SU-DHL-6 (cell line): ENCODE results near the gene OTOS.

Experiments
- H2AFZ ChIP-seq: fragments of 200-600 bp; sonication (generic); 2 replicates; pipeline ENCODE4 v1.6.1; 2014; ENCODE audit warnings: low read depth, mild to moderate bottlenecking, moderate library complexity, mixed read lengths, antibody characterized with exemption, low read length; ENCODE audit not compliant: severe bottlenecking
- H3F3A ChIP-seq: fragments of 200-600 bp; shearing (Covaris generic); 2 replicates; pipeline ENCODE4 v1.6.0; 2016; ENCODE audit warnings: antibody characterized with exemption, mild to moderate bottlenecking; ENCODE audit not compliant: insufficient read depth
- H3K27ac ChIP-seq: fragments of 200-600 bp; sonication (generic); 2 replicates; pipeline ENCODE4 v1.5.1; 2016; ENCODE audit warnings: low read depth, mild to moderate bottlenecking, low read length, moderate library complexity, mixed read lengths
- H3K27me3 ChIP-seq: fragments of 200-600 bp; sonication (generic), shearing (Covaris generic); 2 replicates; pipeline ENCODE4 v1.6.0; 2014; ENCODE audit warnings: mild to moderate bottlenecking, low read length
- H3K36me3 ChIP-seq: fragments of 200-600 bp; sonication (generic); 2 replicates; pipeline ENCODE4 v1.6.1; 2014; ENCODE audit warnings: mild to moderate bottlenecking, low read length, mixed read lengths
- H3K4me2 ChIP-seq: fragments of 300-600, 200-600 bp; shearing (Covaris generic), sonication (generic); 2 replicates; pipeline ENCODE4 v1.6.0; 2014; ENCODE audit warnings: low read length, low read depth, mild to moderate bottlenecking; ENCODE audit not compliant: poor library complexity, severe bottlenecking
- H3K4me3 ChIP-seq: fragments of 200-600 bp; sonication (generic); 2 replicates; pipeline ENCODE4 v1.5.1; 2014; ENCODE audit warnings: antibody characterized with exemption, low read length, mild to moderate bottlenecking, mixed read lengths; ENCODE audit not compliant: insufficient read depth, poor library complexity, severe bottlenecking
- H3K79me2 ChIP-seq: fragments of 200-600 bp; sonication (generic); 2 replicates; pipeline ENCODE4 v1.6.1; 2014; ENCODE audit warnings: mild to moderate bottlenecking, low read length, moderate library complexity; ENCODE audit not compliant: insufficient read depth
- H3K9ac ChIP-seq: fragments of 200-600 bp; sonication (generic); 2 replicates; pipeline ENCODE4 v1.7.0; 2014; ENCODE audit warnings: mild to moderate bottlenecking, low read length
- H3K9me2 ChIP-seq: fragments of 200-600 bp; sonication (generic); replicated peaks from 2 replicates; pipeline ENCODE4 v1.6.1; 2014; ENCODE audit warnings: low read length; ENCODE audit not compliant: insufficient read depth
- H3K9me3 ChIP-seq: fragments of 200-600 bp; sonication (generic); 2 replicates; pipeline ENCODE4 v1.6.1; 2014; ENCODE audit warnings: low read length, mixed read lengths; ENCODE audit not compliant: insufficient read depth
- H4K20me1 ChIP-seq: fragments of 200-600 bp; sonication (generic); 2 replicates; pipeline ENCODE4 v1.6.1; 2014; ENCODE audit warnings: low read depth, mild to moderate bottlenecking, antibody characterized with exemption, low read length, moderate library complexity, mixed read lengths
- CTCF ChIP-seq: fragments of 200-600 bp; sonication (generic); IDR thresholded peaks from one replicate; pipeline ENCODE4 v1.5.1; 2017; ENCODE audit warnings: antibody characterized with exemption, mild to moderate bottlenecking, low read length, moderate library complexity; ENCODE audit not compliant: insufficient read depth, poor library complexity, severe bottlenecking
- EZH2phosphoT487 ChIP-seq: fragments of 200-600 bp; sonication (generic), shearing (Covaris generic); conservative IDR thresholded peaks from 2 replicates; pipeline ENCODE4 v1.6.1; 2018; ENCODE audit warnings: mild to moderate bottlenecking, antibody characterized with exemption, low read length, moderate library complexity, mixed read lengths

The OTOS gene

GRCh38 chr2:240123821-240124650 lies 16.4 kb downstream of the OTOS start:
- no peaks in the 10 kb centered on the region for H4K20me1 ChIP-seq
- H3K4me3 ChIP-seq: no peak overlapping the region
- no peaks in the 10 kb centered on the region for H3K36me3 ChIP-seq
- H2AFZ ChIP-seq: no peak overlapping the region
- no peak overlapping the region for H3K9ac ChIP-seq
- TF ChIP-seq EZH2phosphoT487 (no peak), CTCF (no peak)
- H3F3A ChIP-seq: no peaks in the 10 kb centered on the region
- H3K79me2 ChIP-seq: no peaks in the 10 kb centered on the region
- no peak overlapping the region for H3K27ac ChIP-seq
- no peaks in the 10 kb centered on the region for H3K9me2 ChIP-seq
- H3K9me3 ChIP-seq: no peaks in the 10 kb centered on the region
- H3K27me3 ChIP-seq: no peaks in the 10 kb centered on the region
- H3K4me2 ChIP-seq: no peak overlapping the region

GRCh38 chr2:240121675-240122074 lies 18.8 kb downstream of the OTOS start:
- Histone ChIP-seq H3K4me3 (no peak overlapping the region), H3K9me3 (no peaks in the 10 kb centered on the region), H4K20me1 (no peaks in the 10 kb centered on the region), H3K9ac (no peak overlapping the region), H3K27ac (no peak overlapping the region), H3K27me3 (no peaks in the 10 kb centered on the region), H3K9me2 (no peaks in the 10 kb centered on the region), H2AFZ (no peak overlapping the region), H3F3A (no peaks in the 10 kb centered on the region), H3K36me3 (no peaks in the 10 kb centered on the region), H3K4me2 (no peak overlapping the region), H3K79me2 (no peaks in the 10 kb centered on the region)
- no peak for TF ChIP-seq CTCF
- no peak for TF ChIP-seq EZH2phosphoT487

- H3K79me2 ChIP-seq: no peaks in the 10 kb centered on the region
- H3K9me3 ChIP-seq: no peaks in the 10 kb centered on the region
- H3K27ac ChIP-seq: no peak overlapping the region
- H3F3A ChIP-seq: no peaks in the 10 kb centered on the region
- TF ChIP-seq EZH2phosphoT487 (no peak), CTCF (no peak)
- H3K4me2 ChIP-seq: no peak overlapping the region
- no peak overlapping the region for H3K9ac ChIP-seq
- H3K4me3 ChIP-seq: no peak overlapping the region
- H3K27me3 ChIP-seq: no peaks in the 10 kb centered on the region
- no peaks in the 10 kb centered on the region for H4K20me1 ChIP-seq
- H3K36me3 ChIP-seq: no peaks in the 10 kb centered on the region
- no peak overlapping the region for H2AFZ ChIP-seq
- no peaks in the 10 kb centered on the region for H3K9me2 ChIP-seq
Measured at GRCh38 chr2:240121190-240121589, 19.3 kb downstream of the OTOS start.
